Tibial artery (tissue), 4 donors: ENCODE measurements around the gene PSENEN.

Experiments
- DNase-seq, 2 donors: peaks; one replicate each; pipeline ENCODE4 v3.0.0-alpha.2; 2019
- H3K27ac ChIP-seq, 2 donors: fragments of 200-600 bp; sonication (generic) in 1 of 2; 1 replicate in 1 of 2; 2 replicates in 1 of 2; pipeline ENCODE4 v1.5.1; 2018 to 2019; ENCODE audit warnings: mild to moderate bottlenecking in 1 of 2
- H3K27me3 ChIP-seq, 2 donors: fragments of 200-600 bp; sonication (generic) in 1 of 2; one replicate each; pipeline versions ENCODE4 v1.5.1 to v1.6.0; 2016 to 2019
- H3K36me3 ChIP-seq, 3 donors: fragments of 200-600 bp; sonication (generic) in 2 of 3; one replicate each; pipeline ENCODE4 v1.5.1; 2016 to 2019; ENCODE audit warnings: mild to moderate bottlenecking in 2 of 3
- H3K4me1 ChIP-seq, 4 donors: fragments of 200-600 bp; sonication (generic) in 2 of 4; 1 replicate in 3 of 4; 2 replicates in 1 of 4; pipeline ENCODE4 v1.5.1; 2016 to 2019
- H3K4me3 ChIP-seq, 2 donors: fragments of 200-600 bp; sonication (generic) in 1 of 2; 1 replicate in 1 of 2; 2 replicates in 1 of 2; pipeline ENCODE4 v1.5.1; 2018 to 2019; ENCODE audit warnings: mild to moderate bottlenecking in 2 of 2
- H3K9me3 ChIP-seq, 3 donors: fragments of 200-600 bp; sonication (generic) in 1 of 3; one replicate each; pipeline ENCODE4 v1.5.1; 2016 to 2019
- intact Hi-C: fragments of 100-400 bp; cut with DNase I; formaldehyde crosslinking; loops from one replicate; pipeline ENCODE4 v1.15.0; 2023; ENCODE audit warnings: low total_unique reads
- TF ChIP-seq, protein P1 (sequence below), 2 experiments: fragments of 200-600 bp in 1 of 2; fragments of 450-650 bp in 1 of 2; IDR thresholded peaks; one replicate each; pipeline ENCODE4 v1.5.1; 2017 to 2019; ENCODE audit warnings: antibody characterized with exemption in 2 of 2, mild to moderate bottlenecking in 1 of 2, moderate library complexity in 1 of 2

PSENEN gene

DNA sequence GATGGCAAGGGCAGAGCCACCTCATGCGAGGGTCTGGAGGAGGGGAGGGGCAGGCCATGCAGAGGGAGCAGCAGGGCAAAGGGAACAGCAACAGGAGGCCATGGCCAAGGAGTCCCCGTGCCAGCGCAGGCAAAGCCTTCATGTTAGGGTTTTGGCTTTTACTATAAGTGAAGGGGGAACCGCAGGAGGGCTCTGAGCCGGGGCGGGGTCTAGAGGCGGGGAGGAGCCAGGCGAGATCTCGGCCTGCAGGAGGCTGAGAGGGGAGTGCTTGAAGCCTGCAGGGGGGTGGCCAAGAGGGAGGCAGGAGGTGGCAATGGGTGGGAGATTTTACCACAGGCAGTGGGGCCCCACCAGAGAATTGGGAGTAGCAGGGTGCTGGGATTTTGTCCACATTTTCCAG lies 36.2 kb downstream of the PSENEN start:
- DNase-seq = no peak
- intact Hi-C loops = no loop called here

DNA sequence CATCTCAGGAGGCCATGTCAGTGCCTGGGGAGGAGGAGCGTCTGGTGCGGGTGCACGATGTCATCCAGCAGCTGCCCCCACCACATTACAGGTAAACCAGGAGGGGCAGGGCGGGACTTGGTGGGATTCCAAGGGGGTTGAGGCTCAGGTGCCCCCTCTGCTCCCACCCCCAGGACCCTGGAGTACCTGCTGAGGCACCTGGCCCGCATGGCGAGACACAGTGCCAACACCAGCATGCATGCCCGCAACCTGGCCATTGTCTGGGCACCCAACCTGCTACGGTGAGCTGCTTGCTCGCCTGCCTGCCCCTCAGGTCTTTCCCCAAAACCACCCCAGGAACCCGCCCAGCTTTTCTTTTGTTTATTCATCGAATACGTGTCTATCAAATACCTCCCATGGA lies 37.1 kb downstream of the PSENEN start:
- DNase-seq = no peak
- H3K9me3 ChIP-seq = no peaks in the 10 kb centered on the region
- H3K27ac ChIP-seq = no peak overlapping the region
- H3K4me1 ChIP-seq = no peaks in the 10 kb centered on the region
- no peak overlapping the region for H3K4me3 ChIP-seq
- intact Hi-C loops = no loop called here
- TF ChIP-seq, protein P1, sequence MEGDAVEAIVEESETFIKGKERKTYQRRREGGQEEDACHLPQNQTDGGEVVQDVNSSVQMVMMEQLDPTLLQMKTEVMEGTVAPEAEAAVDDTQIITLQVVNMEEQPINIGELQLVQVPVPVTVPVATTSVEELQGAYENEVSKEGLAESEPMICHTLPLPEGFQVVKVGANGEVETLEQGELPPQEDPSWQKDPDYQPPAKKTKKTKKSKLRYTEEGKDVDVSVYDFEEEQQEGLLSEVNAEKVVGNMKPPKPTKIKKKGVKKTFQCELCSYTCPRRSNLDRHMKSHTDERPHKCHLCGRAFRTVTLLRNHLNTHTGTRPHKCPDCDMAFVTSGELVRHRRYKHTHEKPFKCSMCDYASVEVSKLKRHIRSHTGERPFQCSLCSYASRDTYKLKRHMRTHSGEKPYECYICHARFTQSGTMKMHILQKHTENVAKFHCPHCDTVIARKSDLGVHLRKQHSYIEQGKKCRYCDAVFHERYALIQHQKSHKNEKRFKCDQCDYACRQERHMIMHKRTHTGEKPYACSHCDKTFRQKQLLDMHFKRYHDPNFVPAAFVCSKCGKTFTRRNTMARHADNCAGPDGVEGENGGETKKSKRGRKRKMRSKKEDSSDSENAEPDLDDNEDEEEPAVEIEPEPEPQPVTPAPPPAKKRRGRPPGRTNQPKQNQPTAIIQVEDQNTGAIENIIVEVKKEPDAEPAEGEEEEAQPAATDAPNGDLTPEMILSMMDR (IDR thresholded peaks at IDR 0.05) = no peak
- H3K27me3 ChIP-seq = no peaks in the 10 kb centered on the region
- peaks cover 27 to 99% (median 50%) of the 10 kb centered on the region in 3 donors for H3K36me3 ChIP-seq

More for the DNA sequence above, 36.2 kb downstream of the PSENEN start:
- TF ChIP-seq, protein P1 (IDR thresholded peaks at IDR 0.05) = no peak
- no peak overlapping the region for H3K4me3 ChIP-seq
- no peaks in the 10 kb centered on the region for H3K9me3 ChIP-seq
- H3K36me3 ChIP-seq = peaks cover 22 to 92% (median 50%) of the 10 kb centered on the region in 3 donors
- H3K27ac ChIP-seq = no peak overlapping the region
- H3K4me1 ChIP-seq = peaks cover 0 to under 1% (median 0%) of the 10 kb centered on the region in 4 donors
- no peaks in the 10 kb centered on the region for H3K27me3 ChIP-seq

DNA sequence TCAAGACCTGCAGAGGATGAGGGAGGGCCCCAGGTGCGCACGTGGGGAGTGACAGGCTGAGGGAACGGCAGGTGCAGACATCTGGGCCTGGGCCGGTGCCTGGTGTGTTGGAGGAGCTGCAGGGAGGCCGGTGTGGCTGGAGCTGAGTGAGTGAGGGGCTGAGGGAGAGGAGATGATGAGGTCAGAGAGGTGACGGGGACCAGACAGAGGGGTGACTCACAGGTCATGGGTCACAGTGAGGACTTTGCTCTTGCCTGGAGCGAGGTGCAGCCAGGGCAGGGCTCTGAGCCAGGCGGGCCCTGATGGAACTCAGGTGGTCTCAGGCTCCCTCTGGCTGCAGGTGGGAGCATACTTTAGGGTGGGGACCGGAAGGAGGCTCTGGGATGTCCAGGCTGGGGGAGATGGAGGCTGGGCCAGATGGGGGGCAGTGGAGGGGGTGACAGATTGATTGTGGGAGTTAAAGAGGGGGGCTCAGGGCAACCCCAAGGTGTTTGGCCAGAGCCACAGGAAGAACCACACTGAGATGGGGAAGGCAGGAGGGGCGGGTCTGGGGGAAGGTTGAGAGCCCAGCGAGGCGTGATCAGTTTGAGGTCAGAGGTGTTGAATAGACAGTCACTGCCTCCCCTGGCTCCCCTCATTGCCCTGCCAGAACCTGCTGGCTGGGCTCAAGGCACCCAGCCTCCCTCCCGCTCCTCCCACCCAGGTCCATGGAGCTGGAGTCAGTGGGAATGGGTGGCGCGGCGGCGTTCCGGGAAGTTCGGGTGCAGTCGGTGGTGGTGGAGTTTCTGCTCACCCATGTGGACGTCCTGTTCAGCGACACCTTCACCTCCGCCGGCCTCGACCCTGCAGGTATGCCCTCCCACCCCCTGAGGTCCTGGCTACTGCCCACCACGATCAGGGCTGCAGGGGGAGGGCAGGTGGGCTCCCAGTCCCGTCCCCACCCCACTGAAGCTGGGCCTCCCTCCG lies 38.3 kb downstream of the PSENEN start:
- H3K27me3 ChIP-seq = no peaks in the 10 kb centered on the region
- intact Hi-C loops = no loop called here

DNA sequence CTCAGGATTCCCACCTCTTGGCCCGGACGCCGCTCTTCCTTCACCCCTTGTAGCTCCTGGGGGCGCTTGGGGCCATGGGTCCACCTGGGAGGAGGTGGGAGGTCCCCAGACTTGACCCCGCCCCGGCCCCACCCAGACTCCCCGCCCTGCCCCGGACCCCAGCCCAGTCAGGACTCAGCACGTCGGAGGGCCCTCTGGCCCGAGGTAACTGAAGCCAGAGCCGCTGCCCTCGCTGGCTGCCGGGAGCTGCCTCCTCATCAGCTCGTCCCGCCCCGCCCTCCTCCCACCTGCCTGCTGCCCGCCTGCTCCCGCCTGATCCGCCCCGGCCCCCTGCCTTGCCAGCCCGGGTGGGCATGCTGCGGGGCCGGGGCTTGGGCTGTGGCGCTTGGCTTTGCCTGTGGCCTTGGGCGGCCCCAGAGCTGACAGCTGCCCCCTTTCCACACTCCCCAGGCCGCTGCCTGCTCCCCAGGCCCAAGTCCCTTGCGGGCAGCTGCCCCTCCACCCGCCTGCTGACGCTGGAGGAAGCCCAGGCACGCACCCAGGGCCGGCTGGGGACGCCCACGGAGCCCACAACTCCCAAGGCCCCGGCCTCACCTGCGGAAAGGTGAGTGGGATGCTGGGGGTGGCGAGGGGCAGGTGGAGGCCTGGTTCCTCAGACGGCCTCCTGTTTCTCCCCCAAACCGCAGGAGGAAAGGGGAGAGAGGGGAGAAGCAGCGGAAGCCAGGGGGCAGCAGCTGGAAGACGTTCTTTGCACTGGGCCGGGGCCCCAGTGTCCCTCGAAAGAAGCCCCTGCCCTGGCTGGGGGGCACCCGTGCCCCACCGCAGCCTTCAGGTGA lies 39.3 kb downstream of the PSENEN start:
- no peak overlapping the region for H3K27ac ChIP-seq
- TF ChIP-seq, protein P1 (IDR thresholded peaks at IDR 0.05) = no peak
- H3K4me3 ChIP-seq = no peak overlapping the region
- H3K36me3 ChIP-seq = peaks cover 27 to 85% (median 42%) of the 10 kb centered on the region in 3 donors
- no peaks in the 10 kb centered on the region for H3K4me1 ChIP-seq
- intact Hi-C loops = no loop called here
- no peaks in the 10 kb centered on the region for H3K9me3 ChIP-seq
- no peaks in the 10 kb centered on the region for H3K27me3 ChIP-seq
- DNase-seq = no peak

More for the DNA sequence above, 38.3 kb downstream of the PSENEN start:
- DNase-seq = no peak
- Histone ChIP-seq H3K9me3 (no peaks in the 10 kb centered on the region), H3K36me3 (peaks cover 27 to 94% (median 45%) of the 10 kb centered on the region in 3 donors), H3K27ac (no peak overlapping the region), H3K4me1 (no peaks in the 10 kb centered on the region), H3K4me3 (no peak overlapping the region)
- TF ChIP-seq, protein P1 (IDR thresholded peaks at IDR 0.05) = no peak

DNA sequence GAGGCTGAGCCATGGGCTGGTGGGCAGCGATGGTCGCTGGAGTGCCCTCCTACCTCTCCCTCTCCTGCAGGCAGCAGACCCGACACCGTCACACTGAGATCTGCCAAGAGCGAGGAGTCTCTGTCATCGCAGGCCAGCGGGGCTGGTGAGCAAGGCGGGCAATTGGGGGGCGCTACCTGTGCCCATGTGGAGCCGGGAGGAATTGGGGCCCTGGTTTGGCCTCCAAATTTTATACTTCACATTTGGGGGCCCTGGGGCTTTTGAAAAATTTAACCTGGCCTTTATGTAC lies 39.8 kb downstream of the PSENEN start:
- Histone ChIP-seq H3K36me3 (peaks cover 21 to 79% (median 38%) of the 10 kb centered on the region in 3 donors), H3K27me3 (no peaks in the 10 kb centered on the region), H3K27ac (no peak overlapping the region), H3K9me3 (no peaks in the 10 kb centered on the region), H3K4me3 (no peak overlapping the region), H3K4me1 (no peaks in the 10 kb centered on the region)
- TF ChIP-seq, protein P1 (IDR thresholded peaks at IDR 0.05) = no peak
- DNase-seq = no peak
- intact Hi-C loops = no loop called here
